Common myeloid progenitor, CD34-positive (primary cell): ENCODE results near the gene TMEM135.

Source experiments
- CTCF ChIA-PET: fragments of 350-600 bp; sonication (Branson Sonifier 250); formaldehyde crosslinking; loops from one replicate; lab custom pipeline; 2021; ENCODE audit warnings: antibody characterized with exemption; lab: Charles Lee
- POLR2A ChIA-PET: fragments of 350-600 bp; sonication (Branson Sonifier 250); formaldehyde crosslinking; loops from one replicate; lab custom pipeline; 2021; ENCODE audit warnings: antibody characterized with exemption; lab: Charles Lee
- DNase-seq, 3 donors: peaks; one replicate each; pipeline versions ENCODE4 v3.0.0 to v3.0.0-alpha.2; 2013
- H3K27ac ChIP-seq, 2 experiments: 1 replicate in 1 of 2; 2 replicates in 1 of 2; pipeline ENCODE4 v1.7.0; 2013; ENCODE audit warnings: inconsistent platforms in 2 of 2, low read length in 2 of 2, mild to moderate bottlenecking in 2 of 2, low read depth in 1 of 2, moderate library complexity in 1 of 2; ENCODE audit not compliant: severe bottlenecking in 2 of 2, insufficient read depth in 1 of 2, poor library complexity in 1 of 2
- H3K27me3 ChIP-seq, 5 experiments: replicated peaks in 2 of 5; 1 replicate in 3 of 5; 2 replicates in 2 of 5; pipeline versions ENCODE4 v1.6.1 to v1.7.0; 2013; ENCODE audit warnings: low read length in 4 of 5, mild to moderate bottlenecking in 2 of 5, moderate library complexity in 2 of 5, inconsistent platforms in 1 of 5; ENCODE audit not compliant: insufficient read depth in 5 of 5, control insufficient read depth in 4 of 5
- H3K36me3 ChIP-seq, 4 experiments: 1 replicate in 2 of 4; 2 replicates in 2 of 4; pipeline versions ENCODE4 v1.6.1 to v1.7.0; 2013; ENCODE audit warnings: low read length in 3 of 4, control low read depth in 1 of 4, mild to moderate bottlenecking in 1 of 4; ENCODE audit not compliant: control insufficient read depth in 4 of 4, insufficient read depth in 4 of 4
- H3K4me1 ChIP-seq, 4 experiments: 1 replicate in 3 of 4; 2 replicates in 1 of 4; pipeline versions ENCODE4 v1.6.1 to v1.7.1; 2013; ENCODE audit warnings: low read length in 3 of 4, mild to moderate bottlenecking in 3 of 4, control low read depth in 1 of 4, inconsistent platforms in 1 of 4, moderate library complexity in 1 of 4; ENCODE audit not compliant: control insufficient read depth in 4 of 4, insufficient read depth in 4 of 4; ENCODE audit errors: control extremely low read depth in 1 of 4
- H3K4me3 ChIP-seq, 7 experiments: 1 replicate in 4 of 7; 2 replicates in 3 of 7; pipeline versions ENCODE4 v1.5.1 to v1.7.0; 2013; ENCODE audit warnings: mild to moderate bottlenecking in 7 of 7, low read length in 6 of 7, moderate library complexity in 6 of 7, inconsistent platforms in 2 of 7, low read depth in 2 of 7, control low read depth in 1 of 7; ENCODE audit not compliant: insufficient read depth in 4 of 7, control insufficient read depth in 1 of 7; ENCODE audit errors: extremely low read depth in 1 of 7
- H3K9me3 ChIP-seq, 5 experiments: 1 replicate in 4 of 5; 2 replicates in 1 of 5; pipeline versions ENCODE4 v1.6.1 to v1.7.1; 2013; ENCODE audit warnings: low read length in 4 of 5, mild to moderate bottlenecking in 2 of 5, inconsistent platforms in 1 of 5, low read depth in 1 of 5, moderate library complexity in 1 of 5; ENCODE audit not compliant: control insufficient read depth in 4 of 5, insufficient read depth in 2 of 5; ENCODE audit errors: control extremely low read depth in 1 of 5
- WGBS: methylation state at CpG from one replicate; pipeline ENCODE4 v1.1.5; 2013; ENCODE audit not compliant: insufficient coverage; 5-methylcytosine and 5-hydroxymethylcytosine counted together

TMEM135 gene

GRCh38 chr11:87076260-87076783 is 38.6 kb downstream of the TMEM135 start:
- no peaks in the 10 kb centered on the region for H3K9me3 ChIP-seq

GRCh38 chr11:87076874-87077429 is 39.2 kb downstream of the TMEM135 start:
- no peak for DNase-seq
- ChIA-PET CTCF (no interaction called here), POLR2A (no interaction called here)
- Histone ChIP-seq H3K27ac (no peak overlapping the region), H3K9me3 (no peaks in the 10 kb centered on the region), H3K27me3 (no peaks in the 10 kb centered on the region), H3K36me3 (peaks cover 5 to 25% (median 13%) of the 10 kb centered on the region in 4 experiments), H3K4me1 (peaks cover 0 to 4% (median 1%) of the 10 kb centered on the region in 4 experiments), H3K4me3 (no peak overlapping the region)
- no CpG with 5 or more reads among the region's 3 CpGs for WGBS

More at GRCh38 chr11:87076260-87076783, 38.6 kb downstream of the TMEM135 start:
- no peak for DNase-seq
- no peak overlapping the region for H3K27ac ChIP-seq
- no peak overlapping the region for H3K4me3 ChIP-seq
- H3K4me1 ChIP-seq: peaks cover 0 to 3% (median 0%) of the 10 kb centered on the region in 4 experiments
- POLR2A ChIA-PET: no interaction called here
- 33% methylated on average over 3 of the region's 3 CpGs for WGBS
- no peaks in the 10 kb centered on the region for H3K27me3 ChIP-seq
- H3K36me3 ChIP-seq: peaks cover 5 to 28% (median 13%) of the 10 kb centered on the region in 4 experiments
- CTCF ChIA-PET: no interaction called here

- peak overlapping the region; percentile 52 to 60 for H3K27ac ChIP-seq
- POLR2A ChIA-PET: interaction anchor here (0.6 kb wide), 1 partner anchor 874 kb away, joined by 5 read pairs; no protein-coding TSS in a partner anchor
- H3K36me3 ChIP-seq: peaks cover 3 to 14% (median 7%) of the 10 kb centered on the region in 4 experiments
- peak; percentile 25 to 43 (median 39) for DNase-seq
- CTCF ChIA-PET: no interaction called here
- no peaks in the 10 kb centered on the region for H3K27me3 ChIP-seq
- peak overlapping the region in 5 of 7 experiments; percentile 53 to 82 (median 58) for H3K4me3 ChIP-seq
- peaks cover 0 to 4% (median 4%) of the 10 kb centered on the region in 5 experiments for H3K9me3 ChIP-seq
- 0% methylated on average over 1 of the region's 3 CpGs for WGBS
- peaks cover 0 to 6% (median under 1%) of the 10 kb centered on the region in 4 experiments for H3K4me1 ChIP-seq
These were observed 43.6 kb downstream of the TMEM135 start for GRCh38 chr11:87081358-87081757.

GRCh38 chr11:87082590-87082989 is 44.9 kb downstream of the TMEM135 start:
- ChIA-PET POLR2A (no interaction called here), CTCF (interaction anchor here (1.3 kb wide), 1 partner anchor 9 kb away, joined by 4 read pairs; no protein-coding TSS in a partner anchor)
- Histone ChIP-seq H3K4me1 (peaks cover 0 to 6% (median 0%) of the 10 kb centered on the region in 4 experiments), H3K27me3 (no peaks in the 10 kb centered on the region), H3K9me3 (peaks cover 0 to 16% (median 11%) of the 10 kb centered on the region in 5 experiments), H3K4me3 (no peak overlapping the region), H3K27ac (no peak overlapping the region), H3K36me3 (peaks cover 2 to 10% (median 9%) of the 10 kb centered on the region in 4 experiments)
- DNase-seq: no peak
- WGBS: 77% methylated on average over 2 of the region's 3 CpGs

GRCh38 chr11:87083029-87083428 is 45.3 kb downstream of the TMEM135 start:
- WGBS: 100% methylated on average over 1 of the region's 2 CpGs
- Histone ChIP-seq H3K27ac (no peak overlapping the region), H3K36me3 (peaks cover 2 to 10% (median 9%) of the 10 kb centered on the region in 4 experiments), H3K9me3 (peaks cover 0 to 21% (median 16%) of the 10 kb centered on the region in 5 experiments), H3K4me1 (peaks cover 0 to 6% (median 0%) of the 10 kb centered on the region in 4 experiments), H3K27me3 (no peaks in the 10 kb centered on the region), H3K4me3 (no peak overlapping the region)
- DNase-seq: peak in 1 of 3 donors; percentile 10
- POLR2A ChIA-PET: no interaction called here
- CTCF ChIA-PET: interaction anchor here (1.3 kb wide), 1 partner anchor 10 kb away, joined by 4 read pairs; no protein-coding TSS in a partner anchor

- H3K4me1 ChIP-seq: peaks cover 0 to under 1% (median 0%) of the 10 kb centered on the region in 4 experiments
- POLR2A ChIA-PET: no interaction called here
- WGBS: 100% methylated on average over 2 of the region's 2 CpGs
- peaks cover 1 to 32% (median 5%) of the 10 kb centered on the region in 5 experiments for H3K9me3 ChIP-seq
- no peaks in the 10 kb centered on the region for H3K27me3 ChIP-seq
- CTCF ChIA-PET: no interaction called here
- H3K27ac ChIP-seq: no peak overlapping the region
- no peak for DNase-seq
- peaks cover 2 to 11% (median 7%) of the 10 kb centered on the region in 4 experiments for H3K36me3 ChIP-seq
- no peak overlapping the region for H3K4me3 ChIP-seq
These were observed 54.4 kb downstream of the TMEM135 start for GRCh38 chr11:87092159-87092558.

GRCh38 chr11:87092567-87092966 is 54.8 kb downstream of the TMEM135 start:
- peak in 2 of 3 donors; percentile 18 to 37 for DNase-seq
- CTCF ChIA-PET: interaction anchor here (0.5 kb wide), 1 partner anchor 485 kb away, joined by 3 read pairs; no protein-coding TSS in a partner anchor
- no peak overlapping the region for H3K27ac ChIP-seq
- no peaks in the 10 kb centered on the region for H3K27me3 ChIP-seq
- H3K4me1 ChIP-seq: peaks cover 0 to 2% (median 0%) of the 10 kb centered on the region in 4 experiments
- POLR2A ChIA-PET: no interaction called here
- H3K4me3 ChIP-seq: no peak overlapping the region
- peaks cover 1 to 29% (median 5%) of the 10 kb centered on the region in 5 experiments for H3K9me3 ChIP-seq
- H3K36me3 ChIP-seq: peaks cover 2 to 11% (median 6%) of the 10 kb centered on the region in 4 experiments
